Measurements from ENCODE around the gene CPTP.

The CPTP gene

DNA sequence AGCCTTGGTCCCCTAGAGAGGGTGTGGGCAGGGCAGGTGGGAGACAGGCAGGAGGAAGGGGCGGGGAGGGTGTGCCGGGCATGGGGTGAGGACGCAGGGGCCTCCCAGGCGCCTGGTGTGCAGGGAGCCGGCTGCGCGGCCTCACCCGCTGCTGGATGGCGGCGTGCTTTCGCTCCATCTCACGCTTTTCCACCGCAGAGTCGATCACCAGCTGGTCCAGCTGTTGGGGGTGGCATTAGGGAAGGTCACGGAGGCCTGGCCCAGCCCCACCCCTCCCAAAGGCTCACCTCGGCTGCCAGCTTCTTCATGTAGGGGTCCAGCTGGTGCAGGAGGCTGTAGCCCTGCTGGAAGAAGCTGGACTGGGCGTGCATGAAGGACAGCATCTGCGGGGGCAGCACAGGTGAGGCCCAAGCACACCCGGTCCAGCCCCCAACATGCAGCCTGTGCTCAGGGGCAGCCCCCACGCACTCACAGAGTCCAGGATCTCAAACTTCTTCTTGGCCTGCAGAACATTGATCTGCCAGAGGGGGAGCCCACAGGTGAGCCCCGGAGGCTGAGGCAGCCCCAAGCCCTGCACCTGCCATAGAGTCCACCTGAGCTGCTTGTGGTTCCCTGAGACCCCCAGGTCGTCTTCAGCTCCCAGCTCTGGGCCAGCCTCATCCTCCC is 24.8 kb upstream of the CPTP start:
- Mint-ChIP-seq H3K27ac (no peak overlapping the region), H3K9me3 (no peaks in the 10 kb centered on the region), H3K27me3 (no peaks in the 10 kb centered on the region), H3K36me3 (no peaks in the 10 kb centered on the region), H3K4me1 (no peaks in the 10 kb centered on the region), H3K4me3 (no peak overlapping the region)

DNA sequence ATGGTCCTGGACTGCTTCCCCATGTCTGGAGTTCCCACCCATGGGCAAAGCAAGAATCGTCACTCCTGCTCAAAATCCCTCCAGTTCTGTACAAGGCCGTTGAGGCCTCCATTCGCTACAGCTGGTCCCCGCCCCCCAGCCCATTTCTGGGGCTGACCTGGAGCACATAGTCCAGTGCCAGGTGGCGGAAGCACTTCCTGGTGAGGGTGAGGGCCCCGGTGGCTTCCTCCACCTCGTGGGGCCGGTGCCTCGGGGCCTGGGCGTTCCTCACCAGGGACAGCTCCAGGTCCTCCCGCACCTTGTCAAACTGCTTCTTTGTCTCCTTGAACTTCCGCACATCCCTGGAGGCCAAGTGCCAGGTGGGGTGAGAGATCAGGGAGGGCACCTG is 24.3 kb upstream of the CPTP start:
- Mint-ChIP-seq H3K27ac (no peak overlapping the region), H3K4me3 (no peak overlapping the region), H3K27me3 (no peaks in the 10 kb centered on the region), H3K4me1 (no peaks in the 10 kb centered on the region), H3K9me3 (no peaks in the 10 kb centered on the region), H3K36me3 (no peaks in the 10 kb centered on the region)

DNA sequence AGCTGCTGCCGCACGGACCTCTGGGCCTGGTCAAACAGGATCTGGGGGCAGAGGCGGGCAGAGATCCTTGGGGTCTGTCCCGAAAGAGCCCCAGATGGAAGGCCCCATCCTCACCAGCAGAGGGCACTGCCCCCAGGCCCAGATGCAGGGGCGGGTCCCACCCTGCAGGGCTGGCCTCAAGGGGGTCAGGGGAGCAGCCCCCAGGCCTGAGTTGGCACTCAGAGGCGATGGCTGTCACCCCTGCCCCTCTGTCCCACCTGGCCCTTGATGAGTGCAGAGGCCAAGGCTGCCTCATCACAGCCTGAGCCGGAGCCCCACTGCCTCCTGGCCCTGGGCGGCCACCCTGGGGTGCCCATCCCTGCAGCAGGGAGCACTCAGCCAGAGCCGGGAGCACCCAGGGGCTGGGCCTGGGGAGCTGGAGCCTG is 22.6 kb upstream of the CPTP start:
- Mint-ChIP-seq H3K4me1 (peaks cover 13% of the 10 kb centered on the region), H3K27ac (no peak overlapping the region), H3K4me3 (no peak overlapping the region), H3K9me3 (no peaks in the 10 kb centered on the region), H3K36me3 (no peaks in the 10 kb centered on the region), H3K27me3 (no peaks in the 10 kb centered on the region)

DNA sequence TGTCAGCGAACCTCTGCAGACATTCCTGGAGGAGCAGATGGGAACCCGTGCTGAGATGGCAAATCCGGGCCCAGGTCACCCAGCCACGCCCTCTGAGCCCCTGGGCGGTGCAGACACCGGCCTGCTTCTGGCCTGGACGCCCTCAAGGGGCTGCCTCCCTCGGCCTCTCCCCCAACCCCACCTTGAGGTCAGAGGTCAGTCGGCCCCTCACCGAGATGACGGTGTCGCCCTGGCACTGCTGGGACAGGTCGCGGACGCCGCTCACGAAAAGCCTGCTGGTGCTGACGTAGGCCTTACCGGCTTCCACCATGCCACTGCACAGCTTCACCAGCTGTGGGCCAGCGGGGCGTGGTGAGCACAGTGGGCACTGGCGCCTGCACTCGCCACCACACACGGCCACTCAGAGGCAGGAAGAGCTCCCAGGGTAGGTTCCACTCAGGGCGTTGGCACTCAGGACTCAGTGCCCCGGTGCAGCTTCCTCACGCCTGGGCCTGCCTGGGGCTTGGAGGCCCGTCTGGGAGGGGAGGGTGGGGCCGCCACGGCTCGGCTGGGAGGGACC is 21.6 kb upstream of the CPTP start:
- H3K4me1 Mint-ChIP-seq, result peaks cover 15% of the 10 kb centered on the region
- no peaks in the 10 kb centered on the region for H3K9me3 Mint-ChIP-seq
- H3K27me3 Mint-ChIP-seq, result no peaks in the 10 kb centered on the region
- no peak overlapping the region for H3K27ac Mint-ChIP-seq
- no peaks in the 10 kb centered on the region for H3K36me3 Mint-ChIP-seq
- H3K4me3 Mint-ChIP-seq, result no peak overlapping the region

DNA sequence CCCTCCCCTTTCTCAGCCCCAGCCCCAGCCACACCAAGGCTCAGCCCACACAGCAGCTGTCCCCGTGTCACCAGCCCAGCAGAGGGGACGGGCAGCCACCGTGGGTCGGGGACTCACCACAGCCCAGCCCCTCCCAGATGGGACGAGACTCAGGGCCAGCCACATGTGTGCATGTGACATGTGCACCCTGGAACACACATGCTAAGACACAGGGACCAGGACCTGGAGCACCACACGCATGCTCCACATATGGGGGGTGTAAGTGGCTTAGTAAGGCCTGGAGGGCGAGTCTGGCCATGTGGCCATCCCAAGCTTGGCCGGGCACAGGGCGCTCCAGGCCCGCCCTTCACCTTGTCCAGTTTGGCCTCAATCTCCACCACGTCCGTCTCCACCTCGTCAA is 20.9 kb upstream of the CPTP start:
- H3K4me3 Mint-ChIP-seq, result no peak overlapping the region
- H3K27ac Mint-ChIP-seq, result no peak overlapping the region
- no peaks in the 10 kb centered on the region for H3K9me3 Mint-ChIP-seq

DNA sequence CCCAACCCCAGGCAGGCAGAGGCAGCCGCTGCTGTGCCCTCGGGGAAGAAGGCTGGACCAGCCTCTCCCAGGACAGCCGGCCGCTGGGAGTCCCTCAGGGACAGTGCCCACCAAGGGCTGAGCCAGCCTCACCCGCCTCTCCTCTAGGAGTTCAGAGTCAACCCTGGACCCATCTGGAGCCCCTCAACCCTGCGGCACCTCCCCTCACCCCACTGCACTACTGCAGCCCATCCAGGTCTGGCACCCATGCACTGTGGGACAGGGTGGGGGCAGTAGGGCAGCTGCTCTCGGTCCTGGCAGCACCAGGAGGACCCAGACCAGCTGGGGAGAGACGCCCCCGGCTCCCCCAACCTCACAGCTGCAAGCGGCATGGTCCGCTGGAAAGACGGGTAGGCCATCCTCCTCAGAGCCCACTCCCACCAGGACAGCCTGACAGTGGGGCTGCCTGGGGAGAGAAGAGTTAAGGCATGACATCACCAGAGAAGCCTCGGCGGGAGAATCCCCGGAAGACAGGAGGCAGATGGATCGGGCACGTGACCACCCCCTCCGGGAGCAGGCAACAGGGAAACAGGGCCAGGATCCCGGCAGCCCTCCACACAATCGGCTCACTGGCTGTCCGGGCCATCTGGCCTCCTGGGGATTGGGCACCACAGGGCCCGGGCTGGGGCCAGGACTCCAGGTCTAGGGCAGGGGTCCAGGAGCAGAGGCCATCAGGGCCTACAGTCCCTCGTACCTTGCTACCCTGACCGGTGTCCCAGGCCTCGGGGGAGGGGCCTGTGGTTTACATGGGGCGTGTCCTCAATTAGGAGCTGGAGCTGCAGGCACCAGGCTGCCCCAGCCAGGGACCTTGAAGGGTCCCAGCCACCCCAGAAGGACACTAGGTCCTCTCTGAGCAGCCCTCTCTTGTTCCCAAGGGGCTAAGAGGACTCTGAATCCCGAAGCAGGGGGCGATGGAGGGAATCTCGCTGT is 20.0 kb upstream of the CPTP start:
- Mint-ChIP-seq H3K27me3 (no peaks in the 10 kb centered on the region), H3K4me1 (peaks cover 15% of the 10 kb centered on the region), H3K27ac (no peak overlapping the region), H3K4me3 (peak overlapping the region; percentile 88), H3K9me3 (no peaks in the 10 kb centered on the region), H3K36me3 (no peaks in the 10 kb centered on the region)

More for the DNA sequence above, 20.9 kb upstream of the CPTP start:
- Mint-ChIP-seq H3K36me3 (no peaks in the 10 kb centered on the region), H3K4me1 (peaks cover 15% of the 10 kb centered on the region), H3K27me3 (no peaks in the 10 kb centered on the region)

DNA sequence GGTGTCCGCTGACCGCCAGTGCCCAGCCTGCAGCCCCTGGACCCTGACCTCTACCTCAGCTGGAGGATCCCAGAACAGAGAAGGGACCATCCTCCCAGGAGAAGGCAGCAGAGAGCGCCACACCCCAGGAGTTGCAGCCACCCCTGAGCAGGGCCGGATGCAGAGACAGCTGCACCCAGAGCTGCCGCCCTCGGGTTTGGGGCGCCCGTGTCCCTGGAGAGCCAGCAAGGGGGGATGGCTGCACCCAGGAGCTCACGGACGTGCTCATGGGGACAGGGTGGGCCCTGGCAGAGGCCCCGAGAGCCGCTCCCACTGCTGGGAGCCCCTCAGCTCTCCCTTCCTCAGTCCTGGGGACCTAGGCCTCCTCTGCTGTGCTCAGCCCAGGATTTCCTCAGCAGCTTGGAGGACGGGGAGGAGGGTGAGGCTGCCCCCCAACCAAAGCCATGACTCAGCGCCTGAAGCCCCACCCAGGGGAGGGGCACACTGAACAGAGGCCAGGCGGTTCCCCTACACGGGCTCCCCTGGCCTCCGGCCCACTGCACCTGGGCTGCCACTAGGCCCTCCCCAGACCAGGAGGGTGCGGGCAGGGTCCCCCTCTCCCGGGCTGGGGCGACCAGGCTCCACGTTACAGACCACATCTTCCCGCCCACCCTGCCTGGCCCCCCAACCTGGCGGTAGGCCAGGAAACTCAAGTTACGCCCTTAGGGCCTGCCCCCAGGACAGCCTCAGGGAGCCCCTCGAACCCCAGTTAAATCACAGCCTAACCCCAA is 19.1 kb upstream of the CPTP start:
- Mint-ChIP-seq H3K27ac (peak overlapping the region; percentile 17), H3K9me3 (no peaks in the 10 kb centered on the region), H3K36me3 (no peaks in the 10 kb centered on the region), H3K4me3 (peak overlapping the region; percentile 88), H3K27me3 (no peaks in the 10 kb centered on the region), H3K4me1 (peaks cover 15% of the 10 kb centered on the region)

DNA sequence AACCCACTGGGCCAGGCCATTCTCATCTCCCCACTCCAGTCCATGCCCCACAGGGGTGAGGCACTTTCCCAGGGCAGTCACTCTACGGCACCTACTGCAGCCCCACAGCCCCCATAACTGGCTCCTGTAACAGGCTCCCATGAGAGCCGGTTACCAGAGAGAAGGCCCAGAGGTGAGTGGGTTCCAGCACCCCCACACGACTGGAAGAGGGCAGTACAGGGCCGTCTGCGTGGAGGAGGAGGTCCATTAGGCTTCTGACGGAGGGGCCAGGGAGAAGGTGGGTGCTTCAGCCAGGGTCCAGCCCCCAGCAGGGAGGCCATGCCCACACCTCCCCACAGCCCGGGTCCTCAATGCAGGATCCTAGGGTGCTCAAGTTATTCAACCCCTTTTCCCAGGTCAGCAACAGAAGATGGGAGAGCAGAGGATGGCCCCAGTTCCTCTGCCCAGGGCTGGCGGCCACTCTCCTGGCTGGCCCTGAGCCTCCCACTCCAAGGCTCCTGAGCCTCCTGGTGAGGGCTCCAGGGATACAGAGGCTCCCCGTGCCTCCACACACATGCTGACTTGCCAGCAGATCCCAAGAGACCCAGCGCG is 18.4 kb upstream of the CPTP start:
- no peaks in the 10 kb centered on the region for H3K9me3 Mint-ChIP-seq
- no peaks in the 10 kb centered on the region for H3K27me3 Mint-ChIP-seq

DNA sequence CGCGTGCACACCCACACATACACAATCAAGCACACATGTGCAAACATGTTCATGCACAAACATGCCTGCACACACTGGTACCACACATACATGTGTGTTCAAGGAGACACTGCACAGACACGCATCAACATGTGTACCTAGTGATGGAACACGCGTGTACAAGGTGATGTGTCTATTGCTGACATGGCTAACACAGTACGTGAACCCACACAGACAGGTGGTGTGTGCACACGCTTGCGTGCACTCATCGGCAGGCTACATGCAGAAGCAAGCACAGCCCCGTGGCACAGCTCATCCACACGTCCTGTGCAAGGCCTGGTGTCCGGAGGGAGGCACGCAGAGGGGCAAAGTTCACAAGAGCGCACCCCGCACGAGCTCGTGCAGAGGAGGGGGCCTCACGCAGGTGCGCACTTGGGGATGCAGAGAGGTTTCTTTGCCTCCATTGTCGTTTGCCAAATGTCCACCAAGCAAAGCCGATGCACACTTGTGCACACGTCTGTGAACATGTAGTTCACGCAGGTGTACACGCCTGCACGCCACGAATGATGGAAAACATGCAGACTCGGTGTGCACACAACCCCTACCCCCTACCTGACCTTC is 17.8 kb upstream of the CPTP start:
- peak overlapping the region; percentile 88 for H3K4me3 Mint-ChIP-seq
- no peaks in the 10 kb centered on the region for H3K27me3 Mint-ChIP-seq
- H3K36me3 Mint-ChIP-seq, result no peaks in the 10 kb centered on the region
- peaks cover 15% of the 10 kb centered on the region for H3K4me1 Mint-ChIP-seq
- peak overlapping the region; percentile 83 for H3K27ac Mint-ChIP-seq
- H3K9me3 Mint-ChIP-seq, result no peaks in the 10 kb centered on the region

More for the DNA sequence above, 18.4 kb upstream of the CPTP start:
- Mint-ChIP-seq H3K4me1 (peaks cover 15% of the 10 kb centered on the region), H3K4me3 (peak overlapping the region; percentile 88), H3K27ac (peak overlapping the region; percentile 83), H3K36me3 (no peaks in the 10 kb centered on the region)

DNA sequence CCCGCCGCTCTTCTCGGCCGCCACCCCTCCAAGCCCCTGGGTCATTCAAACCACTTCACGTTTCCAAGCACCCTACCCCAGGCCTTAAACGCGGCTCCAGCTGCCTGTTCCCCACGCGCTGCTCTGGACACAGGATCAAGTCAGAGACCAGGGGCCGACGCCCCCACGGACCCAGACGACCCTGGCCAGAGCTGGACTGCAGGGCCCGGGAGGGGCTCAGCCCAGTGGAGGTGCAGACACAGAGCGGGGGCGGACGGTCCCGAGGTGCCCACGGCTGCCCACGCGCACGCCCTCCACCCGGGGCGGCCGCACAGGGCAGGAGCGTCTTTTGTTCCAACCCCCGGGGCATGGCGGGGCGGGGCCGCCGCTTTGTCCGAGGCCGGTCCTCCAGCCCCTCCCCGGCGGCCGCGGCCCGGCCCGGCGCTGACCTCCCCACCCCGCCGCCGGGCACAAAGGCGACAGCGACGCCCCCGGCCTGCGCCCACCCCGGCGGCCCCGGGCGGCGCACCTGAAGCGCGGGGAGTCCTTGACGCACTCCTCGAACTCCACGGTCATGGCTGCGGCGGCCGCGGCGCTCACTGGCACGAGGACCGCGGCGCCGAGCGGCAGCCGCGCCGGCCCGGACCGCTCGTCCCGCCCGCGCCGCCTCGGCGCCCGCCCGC is 17.2 kb upstream of the CPTP start:
- H3K9me3 Mint-ChIP-seq, result no peaks in the 10 kb centered on the region
- peak overlapping the region; percentile 88 for H3K4me3 Mint-ChIP-seq
- H3K27me3 Mint-ChIP-seq, result no peaks in the 10 kb centered on the region
- peak overlapping the region; percentile 83 for H3K27ac Mint-ChIP-seq
- peaks cover 15% of the 10 kb centered on the region for H3K4me1 Mint-ChIP-seq
- H3K36me3 Mint-ChIP-seq, result no peaks in the 10 kb centered on the region

DNA sequence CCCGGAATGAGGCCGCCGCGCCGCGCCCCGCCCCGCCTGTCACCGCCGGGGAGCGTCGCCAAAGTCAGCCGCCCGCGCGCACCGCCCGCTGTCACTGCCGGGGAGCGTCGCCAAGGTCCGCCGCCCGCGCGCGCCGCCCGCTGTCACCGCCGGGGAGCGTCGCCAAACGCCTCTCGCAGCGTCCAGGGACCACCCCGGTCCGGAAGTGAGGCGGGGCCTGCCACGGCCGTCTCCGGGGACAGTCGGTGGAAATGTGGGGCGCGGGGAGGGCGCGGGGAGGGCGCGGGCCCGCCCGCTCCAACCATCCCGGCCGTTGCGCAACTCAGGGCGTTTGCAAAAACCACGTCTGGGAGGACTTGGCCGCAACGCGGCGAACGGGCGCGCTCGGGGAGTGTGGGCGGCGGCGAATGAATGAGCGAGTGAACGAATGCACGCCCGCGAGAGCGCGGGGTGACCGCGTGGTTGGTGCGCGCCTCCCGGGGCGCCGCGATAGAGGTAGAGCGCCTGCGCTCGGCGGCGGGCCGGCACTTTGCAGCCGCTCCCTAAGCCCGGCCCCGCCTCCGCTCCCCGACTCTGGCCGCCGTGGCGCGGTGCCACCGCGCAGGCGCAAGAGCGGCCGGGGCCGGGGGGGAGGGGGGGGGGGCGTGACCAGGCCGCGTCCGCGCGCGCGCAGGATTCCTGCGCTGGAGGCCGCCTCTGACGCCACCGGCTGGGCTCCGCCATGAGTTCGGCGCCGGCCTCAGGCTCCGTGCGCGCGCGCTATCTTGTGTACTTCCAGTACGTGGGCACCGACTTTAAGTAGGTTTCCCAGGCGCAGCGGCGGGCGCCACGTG is 16.5 kb upstream of the CPTP start, which contains the start of the genes ACAP3 and PUSL1:
Gene ACAP3, minus strand, starts transcription at position 8 of the 833 bp plus-strand sequence. CDS start 115 bp downstream, outside the sequence.
Gene PUSL1, plus strand, starts transcription at position 675 of the 833 bp plus-strand sequence. Its CDS starts 47 bp downstream, at position 722.
- no peaks in the 10 kb centered on the region for H3K27me3 Mint-ChIP-seq
- peak within 1 kb of the TSS; percentile 88 for H3K4me3 Mint-ChIP-seq
- no peaks in the 10 kb centered on the region for H3K36me3 Mint-ChIP-seq
- H3K4me1 Mint-ChIP-seq, result peaks cover 15% of the 10 kb centered on the region
- H3K9me3 Mint-ChIP-seq, result no peaks in the 10 kb centered on the region
- peak within 1 kb of the TSS; percentile 91 for H3K27ac Mint-ChIP-seq

DNA sequence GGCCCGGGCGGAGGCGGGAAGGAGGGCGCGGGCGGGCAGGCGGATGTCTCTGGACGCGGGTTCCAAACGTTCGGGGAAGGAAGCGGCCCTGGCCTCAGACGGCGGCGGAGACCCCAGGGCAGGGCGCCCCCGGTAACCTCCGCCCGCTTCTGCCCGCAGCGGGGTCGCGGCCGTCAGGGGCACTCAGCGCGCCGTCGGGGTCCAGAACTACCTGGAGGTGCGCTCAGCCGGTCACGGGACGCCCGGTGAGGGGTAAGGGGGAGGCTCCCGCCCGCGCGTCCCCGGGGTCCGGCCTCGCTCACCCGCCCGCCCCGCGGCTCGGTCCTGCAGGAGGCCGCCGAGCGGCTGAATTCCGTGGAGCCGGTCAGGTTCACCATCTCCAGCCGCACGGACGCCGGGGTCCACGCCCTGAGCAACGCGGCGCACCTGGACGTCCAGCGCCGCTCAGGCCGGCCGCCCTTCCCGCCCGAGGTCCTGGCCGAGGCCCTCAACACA is 15.8 kb upstream of the CPTP start:
- Mint-ChIP-seq H3K9me3 (no peaks in the 10 kb centered on the region), H3K27ac (peak overlapping the region; percentile 91), H3K4me3 (peak overlapping the region; percentile 88), H3K27me3 (no peaks in the 10 kb centered on the region), H3K36me3 (peaks cover 2% of the 10 kb centered on the region), H3K4me1 (peaks cover 15% of the 10 kb centered on the region)
